Neural crest cell (in vitro differentiated cells): ENCODE data around the gene ADGRA1. TPM values are rescaled to one million over a fixed set of nuclear protein-coding genes. Genes with fewer than 3 reads are reported as not detected.
"Not testable (repeated sequence)": the region's sequence is repeated elsewhere in the genome, so short reads cannot be mapped to it uniquely, and the experiment has no call there.

ENCODE experiments used
- DNase-seq: peaks from one replicate; pipeline ENCODE4 v3.0.0; 2021; ENCODE audit warnings: low read depth, mixed read lengths, low spot score
- H3K27ac Mint-ChIP-seq: one replicate; pipeline ENCODE4 v1.8.0; 2021; ENCODE audit warnings: mild to moderate bottlenecking, mixed read lengths; ENCODE audit not compliant: unreplicated experiment
- H3K27me3 Mint-ChIP-seq: 2 replicates; pipeline ENCODE4 v1.8.0; 2021; ENCODE audit warnings: low read depth, mild to moderate bottlenecking, mixed read lengths
- H3K36me3 Mint-ChIP-seq: 2 replicates; pipeline ENCODE4 v1.8.0; 2021; ENCODE audit warnings: low read depth, mild to moderate bottlenecking, mixed read lengths
- H3K4me1 Mint-ChIP-seq: 2 replicates; pipeline ENCODE4 v1.8.0; 2021; ENCODE audit warnings: mixed read lengths
- H3K4me3 Mint-ChIP-seq: one replicate; pipeline ENCODE4 v1.8.0; 2021; ENCODE audit warnings: mild to moderate bottlenecking, mixed read lengths
- H3K9me3 Mint-ChIP-seq: 2 replicates; pipeline ENCODE4 v1.8.0; 2021; ENCODE audit warnings: mixed read lengths
- CTCF ChIP-seq: fragments of 200-600 bp; sonication (generic); conservative IDR thresholded peaks from 2 replicates; pipeline ENCODE4 v1.5.0; 2021; ENCODE audit warnings: antibody characterized with exemption, mild to moderate bottlenecking
- total RNA-seq: library from RNA; stranded (reverse); gene quantifications from 2 replicates; pipeline ENCODE4 v1.2.1, GENCODE V29; 2021

The ADGRA1 gene
- total RNA-seq, 1 donor from 2014 or later: 0.33 TPM

GRCh38 chr10:133135116-133135465, 47.4 kb downstream of the ADGRA1 start:
- no peak for DNase-seq

GRCh38 chr10:133137486-133138145, 49.9 kb downstream of the ADGRA1 start:
- H3K36me3 Mint-ChIP-seq, H3K4me1 Mint-ChIP-seq, H3K27ac Mint-ChIP-seq, H3K27me3 Mint-ChIP-seq, H3K9me3 Mint-ChIP-seq, H3K4me3 Mint-ChIP-seq, DNase-seq: not testable (repeated sequence)

More at GRCh38 chr10:133135116-133135465, 47.4 kb downstream of the ADGRA1 start:
- TF ChIP-seq CTCF: no peak
- H3K27me3 Mint-ChIP-seq: peaks cover 6% of the 10 kb centered on the region
- no peaks in the 10 kb centered on the region for H3K9me3 Mint-ChIP-seq
- no peaks in the 10 kb centered on the region for H3K36me3 Mint-ChIP-seq
- H3K4me3 Mint-ChIP-seq: no peak overlapping the region
- peak overlapping the region; percentile 76 for H3K27ac Mint-ChIP-seq
- H3K4me1 Mint-ChIP-seq: no peaks in the 10 kb centered on the region

GRCh38 chr10:133139551-133140065, 51.9 kb downstream of the ADGRA1 start:
- Mint-ChIP-seq H3K36me3 (no peaks in the 10 kb centered on the region), H3K9me3 (no peaks in the 10 kb centered on the region), H3K27me3 (peaks cover 2% of the 10 kb centered on the region), H3K4me1 (peaks cover 13% of the 10 kb centered on the region), H3K4me3 (no peak overlapping the region), H3K27ac (no peak overlapping the region)
- TF ChIP-seq CTCF: no peak
- no peak for DNase-seq

GRCh38 chr10:133140417-133141143, 52.9 kb downstream of the ADGRA1 start:
- H3K4me3 Mint-ChIP-seq: no peak overlapping the region
- no peaks in the 10 kb centered on the region for H3K9me3 Mint-ChIP-seq
- no peak for DNase-seq
- H3K36me3 Mint-ChIP-seq: no peaks in the 10 kb centered on the region
- H3K4me1 Mint-ChIP-seq: peaks cover 20% of the 10 kb centered on the region
- no peak for TF ChIP-seq CTCF
- H3K27ac Mint-ChIP-seq: no peak overlapping the region
- H3K27me3 Mint-ChIP-seq: peaks cover 2% of the 10 kb centered on the region

GRCh38 chr10:133141144-133141957, 53.6 kb downstream of the ADGRA1 start:
- no peaks in the 10 kb centered on the region for H3K9me3 Mint-ChIP-seq
- H3K36me3 Mint-ChIP-seq: no peaks in the 10 kb centered on the region
- H3K27ac Mint-ChIP-seq: no peak overlapping the region
- peaks cover 20% of the 10 kb centered on the region for H3K4me1 Mint-ChIP-seq
- H3K27me3 Mint-ChIP-seq: peaks cover 5% of the 10 kb centered on the region
- no peak for TF ChIP-seq CTCF
- H3K4me3 Mint-ChIP-seq: no peak overlapping the region
- DNase-seq: no peak
